HG03175 (cell line): ENCODE results near the gene RHOG.
"Not testable (repeated sequence)": the region's sequence is repeated elsewhere in the genome, so short reads cannot be mapped to it uniquely, and the experiment has no call there.

Experiments
- ATAC-seq: cut with Tn5 transposase; IDR thresholded peaks from one replicate; pipeline ENCODE4 v1.9.1; 2021; ENCODE audit warnings: mild to moderate bottlenecking, moderate library complexity; ENCODE audit not compliant: unreplicated experiment

Gene RHOG

DNA sequence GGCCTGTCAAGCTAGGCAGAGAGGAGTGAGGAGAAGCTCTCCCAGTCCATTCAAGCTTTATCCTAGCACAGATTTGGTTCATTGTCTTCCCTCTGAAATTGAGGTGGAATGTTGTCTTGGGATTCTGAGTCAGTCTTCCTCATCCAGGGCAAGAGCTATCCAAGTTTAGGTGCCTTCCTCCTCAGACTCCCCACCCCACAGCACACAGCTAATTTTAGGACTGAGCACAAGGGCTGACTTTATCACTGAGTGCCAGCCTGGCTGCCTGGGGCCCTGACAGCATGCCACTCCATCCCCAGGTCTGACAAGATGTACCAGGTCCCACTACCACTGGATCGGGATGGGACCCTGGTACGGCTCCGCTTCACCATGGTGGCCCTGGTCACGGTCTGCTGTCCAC, 29.8 kb downstream of the RHOG start:
- no peak for ATAC-seq

DNA sequence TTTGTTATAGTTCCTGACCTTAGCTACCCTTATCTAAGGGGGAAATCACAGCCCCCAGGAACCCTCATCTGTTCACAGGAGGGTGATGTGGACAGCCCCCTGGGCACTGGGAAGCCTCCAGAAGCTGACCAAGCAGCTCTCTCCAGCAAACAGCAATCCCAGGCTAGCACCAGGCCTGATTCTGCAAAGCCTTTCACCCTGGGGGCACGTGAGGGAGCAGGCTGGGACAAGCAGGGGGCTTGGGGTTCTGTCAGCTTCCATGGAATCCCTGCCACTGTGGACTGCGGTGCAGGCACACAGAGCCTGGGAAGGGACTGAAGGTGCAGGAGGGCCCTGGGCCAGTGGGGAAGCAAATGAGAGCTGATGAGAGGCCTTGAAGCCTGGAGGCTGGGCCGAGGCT, 30.3 kb downstream of the RHOG start:
- no peak for ATAC-seq

DNA sequence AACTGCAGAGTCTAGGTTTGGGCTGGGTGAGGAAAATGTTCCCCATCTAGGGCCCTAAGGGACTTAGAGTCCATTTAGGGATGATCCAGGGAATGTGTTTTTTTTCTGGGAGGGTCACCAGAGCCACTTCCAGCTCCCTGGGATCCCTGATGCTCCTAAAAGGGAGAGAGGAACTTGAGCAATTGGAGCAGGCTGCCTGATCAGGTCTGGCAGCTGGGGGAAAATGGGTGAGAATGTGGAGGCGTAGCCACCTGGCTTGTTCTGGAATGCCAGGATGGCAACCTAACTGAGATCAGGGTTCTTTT, 31.2 kb downstream of the RHOG start:
- no peak for ATAC-seq

DNA sequence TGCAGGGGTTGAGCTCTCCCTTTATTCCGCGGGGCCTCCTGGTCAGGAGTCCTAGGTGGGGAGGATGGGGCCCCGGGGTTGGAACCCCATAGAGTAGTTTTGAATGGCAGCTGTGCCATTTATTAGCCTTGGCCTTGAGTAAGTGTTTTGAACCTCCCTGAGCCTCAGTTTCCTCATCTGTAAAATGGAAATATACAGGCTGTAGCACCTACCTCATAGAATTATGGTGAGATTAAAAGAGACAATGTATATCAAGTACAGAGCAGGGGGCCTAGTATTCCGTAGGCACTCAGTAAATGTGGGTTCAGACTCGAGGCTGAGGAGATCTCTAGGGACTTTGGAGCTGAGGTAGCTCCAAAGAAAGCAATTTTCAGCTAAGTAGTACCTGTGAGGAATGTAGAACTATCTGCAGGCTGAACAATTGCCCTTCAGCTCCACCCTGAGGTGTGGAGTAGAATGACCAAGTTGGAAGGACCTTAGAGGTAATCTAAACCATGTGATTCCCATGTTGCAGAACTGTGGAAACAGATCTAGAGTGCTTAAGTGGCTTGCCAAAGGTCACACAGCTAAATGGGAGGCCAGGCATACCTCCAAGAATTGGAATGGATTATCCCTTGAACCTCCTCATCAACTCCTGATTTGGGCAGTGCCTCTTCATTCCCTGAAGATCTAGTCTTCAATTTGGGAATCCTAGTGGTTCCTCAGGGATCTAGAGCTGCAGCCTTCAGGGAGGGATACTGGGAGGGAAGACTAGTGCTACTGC, 31.7 kb downstream of the RHOG start:
- peak; percentile 80 for ATAC-seq

DNA sequence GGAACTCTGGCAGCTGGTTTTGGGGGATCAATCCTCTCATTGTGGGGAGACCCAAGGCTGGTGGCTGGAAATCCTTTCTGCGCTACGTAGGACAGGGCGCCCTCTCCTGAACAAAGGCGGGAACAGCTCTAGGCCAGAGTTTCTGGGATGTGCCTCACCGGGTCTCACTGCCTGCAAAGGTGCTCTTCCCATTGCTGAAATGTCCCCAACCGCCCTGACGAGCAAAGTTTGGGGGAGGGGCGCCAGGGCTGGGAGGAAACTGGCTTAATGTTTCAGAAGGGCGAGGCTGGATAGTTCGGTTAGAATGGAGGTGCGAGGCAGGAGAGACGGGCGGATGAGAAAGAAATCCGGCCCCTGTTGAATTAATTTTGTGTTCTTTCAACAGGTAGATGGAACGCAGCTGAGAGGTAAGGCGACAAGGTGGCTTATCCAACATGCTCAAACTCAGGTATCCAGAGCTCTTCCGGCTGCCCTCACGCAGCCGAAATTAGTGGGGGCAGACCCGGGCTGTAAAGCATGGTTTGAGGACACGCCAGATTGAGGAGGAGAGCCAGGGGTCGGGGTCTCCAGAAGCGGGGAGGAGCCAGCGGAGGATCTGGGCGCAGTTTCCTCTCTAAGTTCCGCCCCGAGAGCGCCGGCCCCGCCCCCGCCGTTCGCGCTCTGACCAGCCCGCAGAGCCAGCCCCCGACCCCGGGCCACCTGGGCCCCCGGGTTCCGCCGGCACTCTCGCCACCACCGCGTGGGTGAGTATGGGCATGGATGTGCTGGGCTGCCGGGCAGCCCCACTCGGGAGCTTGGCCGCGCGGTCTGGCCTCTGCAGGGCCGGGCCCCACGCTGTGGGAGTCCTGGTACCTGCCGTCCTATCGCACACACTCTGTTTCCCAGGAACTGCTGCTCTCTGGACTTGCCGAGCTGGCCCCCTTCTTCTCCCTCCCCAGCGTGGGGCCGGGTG, 32.6 kb downstream of the RHOG start, which contains the start of gene PGAP2:
TSS of gene PGAP2 (plus strand) at position 652 of the 952 bp plus-strand sequence. CDS start 2,700 bp downstream, outside the sequence.
- peak; percentile 64 for ATAC-seq

DNA sequence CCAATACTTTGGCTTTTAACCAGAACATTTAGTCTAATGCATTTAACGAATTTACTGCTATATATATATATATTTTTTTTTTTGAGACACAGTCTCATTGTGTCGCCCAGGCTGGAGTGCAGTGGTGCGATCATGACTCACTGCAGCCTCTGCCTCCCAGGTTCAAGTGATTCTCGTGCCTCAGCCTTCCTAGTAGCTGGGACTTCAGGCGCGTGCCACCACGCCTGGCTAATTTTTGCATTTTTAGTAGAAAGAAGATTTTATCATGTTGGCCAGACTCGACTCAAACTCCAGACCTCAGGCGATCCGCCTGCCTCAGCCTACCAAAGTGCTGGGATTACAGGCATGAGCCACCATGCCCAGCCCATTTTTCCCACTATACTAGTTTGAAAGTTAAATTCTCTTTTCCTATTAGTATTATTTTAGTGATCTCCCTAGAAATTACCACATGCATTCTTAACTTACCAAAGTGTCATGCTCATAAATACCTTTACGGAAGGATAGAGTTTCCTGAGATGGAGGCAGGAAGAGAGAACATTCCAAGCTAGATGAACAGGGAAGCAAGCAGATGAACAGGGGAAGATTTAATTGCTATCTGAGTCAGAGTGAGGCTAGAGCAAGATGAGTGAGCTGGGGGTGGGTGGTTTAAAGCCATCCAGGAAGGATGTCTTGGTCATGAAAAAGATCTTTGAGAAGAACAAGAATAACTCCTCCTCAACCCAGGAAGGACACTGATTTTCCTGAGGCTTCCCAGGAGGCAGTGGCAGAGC, 36.8 kb downstream of the RHOG start:
- no peak for ATAC-seq

DNA sequence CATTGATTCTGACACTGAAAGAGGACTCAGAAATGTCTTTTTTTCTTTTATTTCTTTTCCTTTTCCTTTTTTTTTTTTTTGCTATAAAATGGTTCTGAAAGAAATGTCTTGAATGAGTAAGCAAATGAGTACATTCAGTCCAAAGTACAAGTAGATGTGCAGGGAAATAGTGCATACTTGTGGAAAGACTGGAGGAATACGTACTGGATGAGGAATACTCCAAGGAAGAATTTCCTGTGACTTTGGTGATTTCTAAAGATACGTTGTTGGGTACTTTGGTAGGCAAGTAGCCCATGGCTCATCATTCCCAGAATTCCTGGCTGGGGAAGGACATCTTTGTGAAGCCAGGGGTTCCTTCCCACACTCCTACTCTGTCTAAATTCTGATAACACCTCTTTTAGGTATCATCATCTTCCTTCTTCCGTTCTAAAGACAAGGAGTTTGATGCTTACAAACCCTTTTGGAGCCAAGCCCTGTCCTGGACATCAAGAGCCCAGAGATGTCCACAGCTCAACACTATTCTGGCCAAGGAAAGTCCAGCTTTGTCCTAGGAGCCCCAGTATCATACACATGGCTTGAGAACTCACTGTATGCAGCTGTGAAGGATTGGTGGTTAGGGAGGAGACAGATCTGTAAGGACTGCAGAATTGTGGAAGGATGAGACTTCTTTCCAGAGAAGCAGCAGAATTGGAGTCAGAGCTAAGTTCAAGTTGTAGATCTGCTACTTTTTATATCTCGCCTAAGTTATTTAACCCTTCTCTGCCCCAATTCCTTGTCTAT, 38.6 kb downstream of the RHOG start:
- ATAC-seq = no peak

DNA sequence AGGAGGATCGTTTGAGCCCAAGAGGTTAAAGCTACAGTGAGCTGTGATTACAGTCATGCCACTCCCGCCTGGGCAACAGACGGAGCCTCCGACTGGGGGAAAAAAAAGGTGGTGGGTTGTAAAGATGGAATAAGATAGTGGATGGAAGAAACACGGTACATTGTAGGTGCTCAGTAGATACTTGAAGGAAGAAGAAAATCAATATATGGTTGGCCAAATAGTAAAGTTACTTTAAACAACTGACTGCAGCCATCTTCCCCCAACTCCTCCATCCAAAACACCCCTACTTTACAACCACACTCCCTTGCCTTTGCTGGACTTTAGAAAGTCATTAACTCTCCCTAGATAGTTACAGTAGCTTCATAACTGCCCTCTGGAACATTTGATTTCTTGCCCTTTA, 40.9 kb downstream of the RHOG start:
- ATAC-seq = no peak

DNA sequence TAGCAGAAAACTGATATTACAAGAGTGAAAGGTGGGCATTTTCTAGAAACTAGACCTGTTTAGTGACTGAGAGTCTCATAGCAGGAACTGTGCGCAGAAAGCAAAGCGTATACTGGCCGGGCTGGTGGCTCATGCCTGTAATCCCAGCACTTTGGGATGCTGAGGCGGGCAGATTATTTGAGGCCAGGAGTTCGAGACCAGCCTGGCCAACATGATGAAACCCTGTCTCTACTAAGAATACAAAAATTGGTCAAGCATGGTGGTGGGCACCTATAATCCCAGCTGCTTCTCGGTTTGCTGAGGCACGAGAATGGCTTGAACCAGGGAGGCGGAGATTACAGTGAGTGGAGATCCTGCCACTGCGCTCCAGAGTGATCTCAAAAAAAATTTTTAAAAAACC, 41.6 kb downstream of the RHOG start:
- no peak for ATAC-seq

DNA sequence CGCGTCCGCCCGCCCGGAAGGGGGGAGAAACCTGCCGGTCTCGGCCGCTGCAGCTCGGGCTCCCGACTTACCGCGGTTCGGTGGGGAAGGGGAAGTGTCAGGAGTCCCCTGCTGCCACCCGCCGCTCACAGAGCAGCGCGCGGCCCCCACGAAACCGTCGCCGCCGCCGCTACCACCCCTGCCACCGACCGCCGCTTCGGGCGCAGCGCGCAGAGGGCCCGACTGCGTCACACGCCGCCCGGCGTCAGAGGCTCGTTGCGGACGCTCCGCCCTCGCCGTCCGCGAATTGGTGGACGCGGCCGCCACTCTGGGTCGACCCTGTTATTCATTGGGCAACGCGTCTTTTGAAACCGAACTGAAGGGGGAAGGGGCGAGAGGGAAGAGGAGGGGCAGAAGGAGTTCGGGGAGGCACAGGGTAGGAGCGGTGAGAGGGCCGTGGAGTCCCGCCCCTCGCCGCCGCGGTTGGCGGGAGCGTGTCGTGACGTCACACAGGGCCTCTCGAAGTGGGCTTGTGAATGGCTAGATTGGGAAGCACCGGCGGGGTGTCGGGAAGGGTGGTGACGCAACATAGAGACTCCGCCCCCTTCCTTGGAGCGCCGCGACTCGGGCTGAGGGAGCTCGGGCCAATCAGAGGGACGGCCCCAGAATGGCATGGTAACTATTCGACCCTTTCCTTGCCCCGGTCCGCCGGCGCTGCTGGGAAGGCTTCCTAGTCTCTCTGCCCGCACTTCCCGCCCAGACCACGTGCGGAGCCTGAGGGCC, 43.2 kb downstream of the RHOG start, which contains the start of gene NUP98:
TSS of gene NUP98 (minus strand) at position 226 of the 762 bp plus-strand sequence. CDS start 15,437 bp downstream, outside the sequence.
- peak; percentile 90 for ATAC-seq

DNA sequence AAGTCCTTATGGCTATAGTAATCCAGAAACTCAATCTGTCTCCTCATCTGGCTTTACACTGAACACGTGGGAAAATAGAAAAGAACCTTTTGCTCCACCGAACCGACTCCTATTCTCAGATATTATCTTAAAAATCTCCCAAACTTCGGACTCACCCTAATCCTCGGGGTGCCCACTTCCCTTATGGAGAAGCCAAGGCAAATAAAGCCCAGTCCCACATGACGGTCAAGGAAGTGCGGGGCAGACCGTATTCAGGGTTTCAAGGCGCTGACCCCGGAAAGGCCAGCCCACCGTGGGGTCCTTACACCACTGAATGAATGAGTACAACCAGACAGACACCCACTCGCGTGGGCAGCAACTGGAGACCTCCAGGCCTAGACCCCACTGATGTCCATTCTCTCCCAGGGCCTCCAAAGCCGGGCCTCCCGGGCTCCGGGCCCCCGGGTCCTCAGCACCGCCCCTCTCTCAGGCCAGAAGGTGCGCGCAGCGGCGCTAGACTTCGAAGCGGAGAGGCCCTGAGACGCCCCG, 43.9 kb downstream of the RHOG start:
- peak; percentile 34 for ATAC-seq

DNA sequence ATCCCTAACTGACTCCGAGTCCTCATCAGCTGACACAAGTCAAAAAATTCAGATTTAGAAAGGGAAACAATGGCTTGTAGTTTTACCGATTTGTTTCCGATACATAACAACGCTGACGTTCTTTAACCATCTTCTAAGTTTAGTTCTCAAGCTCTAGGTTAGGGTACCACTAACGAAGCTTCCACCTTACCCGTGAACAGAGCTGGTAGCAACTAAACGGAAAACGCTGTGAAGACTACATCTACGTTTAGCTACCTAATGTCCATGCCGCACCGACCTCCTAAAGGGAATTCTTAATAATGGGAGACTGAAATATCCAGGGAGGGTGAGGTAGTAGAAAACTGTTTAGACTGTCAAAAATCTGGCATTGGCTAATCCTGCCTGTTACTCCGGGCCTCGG, 44.4 kb downstream of the RHOG start:
- no peak for ATAC-seq

DNA sequence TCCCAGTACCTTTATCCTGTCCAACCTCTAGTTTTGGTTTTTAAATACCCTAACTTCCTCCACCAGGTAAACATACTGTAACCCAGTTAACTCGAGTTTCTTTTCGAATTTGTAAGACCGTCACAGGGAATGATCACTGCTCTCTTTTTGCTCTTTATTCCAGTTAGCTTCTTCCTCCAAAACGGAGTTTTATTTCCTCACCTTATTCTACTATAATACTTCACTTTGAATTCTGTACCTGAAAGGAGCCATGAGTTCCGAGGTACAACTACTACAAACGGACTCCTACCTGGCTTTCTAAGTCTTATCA, 44.8 kb downstream of the RHOG start:
- no peak for ATAC-seq

DNA sequence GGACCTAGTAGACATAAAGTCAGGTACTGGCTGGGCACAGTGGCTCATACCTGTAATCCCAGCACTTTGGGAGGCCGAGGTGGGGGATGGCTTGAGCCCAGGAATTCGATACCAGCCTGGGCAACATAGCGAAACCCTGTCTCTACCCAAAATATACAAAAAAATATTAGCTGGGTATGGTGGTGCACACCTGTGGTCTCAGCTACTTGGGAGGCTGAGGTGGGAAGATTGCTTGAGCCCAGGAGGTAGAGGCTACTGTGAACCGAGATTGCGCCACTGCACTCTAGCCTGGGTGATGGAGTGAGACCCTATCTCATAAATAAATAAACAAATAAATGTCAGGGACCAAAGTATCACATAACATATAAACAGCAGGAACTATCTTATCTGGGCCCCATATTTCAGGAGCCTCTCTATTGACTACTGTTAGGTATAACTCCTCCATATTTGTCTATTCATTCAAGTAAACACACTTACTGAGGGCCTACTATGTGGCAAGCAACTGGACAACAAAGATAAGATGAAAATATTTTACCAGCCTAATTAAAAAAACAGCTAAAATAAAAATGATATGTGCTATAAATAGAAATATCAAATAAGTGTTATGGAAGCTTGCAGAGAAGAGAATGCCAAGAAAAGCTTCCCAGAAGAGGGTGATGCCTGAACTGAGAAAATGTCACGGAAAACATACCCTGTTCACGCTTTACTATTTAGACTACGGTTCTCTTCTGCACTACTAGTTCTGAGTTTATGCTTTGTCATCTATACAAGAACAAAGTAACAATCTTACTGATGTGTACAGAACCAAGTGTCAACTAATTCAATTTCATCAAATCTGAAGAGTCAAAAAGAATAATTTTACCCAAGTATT, 45.4 kb downstream of the RHOG start:
- no peak for ATAC-seq

DNA sequence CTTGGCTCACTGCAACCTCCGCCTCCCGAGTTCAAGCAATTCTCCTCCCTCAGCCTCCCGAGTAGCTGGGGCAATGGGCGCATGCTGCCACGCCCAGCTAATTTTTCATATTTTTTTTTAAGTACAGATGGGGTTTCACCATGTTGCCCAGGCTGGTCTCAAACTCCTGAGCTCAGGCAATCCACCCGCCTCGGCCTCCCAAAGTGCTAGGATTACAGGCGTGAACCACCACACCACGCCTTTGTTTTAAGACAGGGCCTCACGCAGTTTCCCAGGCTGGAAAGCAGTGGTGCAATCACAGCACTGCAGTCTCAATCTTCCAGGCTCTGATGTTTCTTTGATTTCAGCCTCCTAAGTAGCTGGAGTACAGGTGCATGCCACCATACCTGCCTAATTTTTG, 46.4 kb downstream of the RHOG start:
- ATAC-seq = not testable (repeated sequence)

DNA sequence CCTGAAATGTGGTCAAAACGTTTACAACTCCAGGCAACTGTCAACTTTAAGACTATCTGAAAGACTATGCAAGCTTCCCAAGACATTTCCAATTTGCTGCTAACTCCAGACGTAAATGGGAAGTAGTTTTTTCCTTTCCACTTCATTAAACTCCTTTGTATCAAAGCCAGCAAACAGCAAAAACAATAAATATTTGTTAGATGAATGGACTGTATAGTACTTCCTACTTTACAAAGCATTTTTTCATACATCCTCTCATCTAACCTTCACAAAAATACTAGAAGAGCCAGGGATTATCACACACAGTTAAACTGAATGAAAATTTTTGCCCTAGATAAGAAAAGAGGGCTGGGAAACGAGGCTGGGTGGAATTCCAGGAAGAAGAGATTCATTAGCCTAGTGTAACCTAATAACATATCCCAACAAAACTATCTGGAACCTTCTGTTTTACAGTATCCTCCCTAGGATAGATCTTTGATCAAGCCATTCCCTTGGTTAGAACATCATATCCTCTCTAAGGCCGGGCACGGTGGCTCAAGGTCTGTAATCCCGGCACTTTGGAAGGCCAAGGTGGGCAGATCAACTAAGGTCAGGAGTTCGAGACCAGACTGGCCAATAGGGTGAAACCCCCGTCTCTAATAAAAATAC, 53.9 kb downstream of the RHOG start:
- no peak for ATAC-seq

DNA sequence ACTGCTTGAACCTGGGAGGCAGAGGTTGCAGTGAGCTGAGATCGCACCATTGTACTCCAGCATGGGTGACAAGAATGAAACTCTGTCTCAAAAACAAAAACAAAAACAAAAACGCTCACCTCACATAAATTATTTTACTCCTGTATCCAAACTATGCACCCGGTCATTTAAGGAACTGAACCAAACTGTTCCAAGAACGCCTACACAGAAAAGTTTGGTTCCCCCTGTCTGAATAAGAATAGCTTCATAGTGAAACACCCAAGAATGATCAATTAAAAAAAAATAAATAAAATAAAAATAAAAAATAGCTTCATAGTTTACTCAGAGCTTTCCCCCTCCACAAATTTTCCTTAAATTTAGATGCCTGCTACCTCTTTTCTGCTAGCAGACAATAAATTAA, 57.1 kb downstream of the RHOG start:
- no peak for ATAC-seq

DNA sequence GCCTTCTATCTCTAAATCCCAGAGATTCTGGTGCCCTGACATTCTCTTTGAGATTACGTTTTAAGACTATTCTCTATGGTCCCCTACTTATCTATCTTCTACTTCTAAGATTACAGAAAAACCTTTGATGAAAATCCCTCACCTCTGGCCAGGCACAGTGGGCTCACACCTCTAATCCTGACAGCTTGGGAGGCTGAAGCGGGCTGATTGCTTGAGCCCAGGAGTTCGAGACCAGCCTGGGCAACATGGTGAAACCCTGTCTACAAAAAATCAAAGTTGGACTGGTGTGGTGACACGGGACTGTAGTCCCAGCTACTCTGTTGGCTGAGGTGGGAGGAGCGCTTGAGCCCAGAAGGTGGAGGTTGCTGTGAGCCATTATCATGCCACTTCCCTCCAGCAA, 57.8 kb downstream of the RHOG start:
- ATAC-seq = no peak
